Breast epithelium (tissue), 4 donors: Measurements from ENCODE around the gene UBAP1L. TPM values are rescaled to one million over a fixed set of nuclear protein-coding genes. Genes with fewer than 3 reads are reported as not detected.
"Not testable (repeated sequence)": the region's sequence is repeated elsewhere in the genome, so short reads cannot be mapped to it uniquely, and the experiment has no call there.

Experiments
- DNase-seq, 2 donors: peaks; one replicate each; pipeline ENCODE4 v3.0.0-alpha.2; 2019; ENCODE audit warnings: low spot score in 2 of 2
- H3K27ac ChIP-seq, 2 donors: fragments of 200-600 bp; sonication (generic) in 1 of 2; one replicate each; pipeline ENCODE4 v1.5.1; 2016 to 2019; ENCODE audit warnings: mild to moderate bottlenecking in 1 of 2
- H3K27me3 ChIP-seq, 2 donors: fragments of 200-600 bp; sonication (generic) in 1 of 2; one replicate each; pipeline versions ENCODE4 v1.5.1 to v1.6.0; 2017 to 2019; ENCODE audit warnings: control low read depth in 1 of 2, mild to moderate bottlenecking in 1 of 2
- H3K36me3 ChIP-seq: fragments of 200-600 bp; one replicate; pipeline ENCODE4 v1.5.1; 2019
- H3K4me1 ChIP-seq, 2 donors: fragments of 200-600 bp; sonication (generic); one replicate each; pipeline ENCODE4 v1.5.1; 2016 to 2019; ENCODE audit warnings: control low read depth in 1 of 2
- H3K4me3 ChIP-seq, 3 donors: fragments of 200-600 bp; sonication (generic); 1 replicate in 2 of 3; 2 replicates in 1 of 3; pipeline ENCODE4 v1.5.1; 2016 to 2019; ENCODE audit warnings: mild to moderate bottlenecking in 3 of 3, moderate library complexity in 2 of 3
- H3K9me3 ChIP-seq, 2 donors: fragments of 200-600 bp; sonication (generic) in 1 of 2; one replicate each; pipeline ENCODE4 v1.5.1; 2016 to 2019; ENCODE audit warnings: control low read depth in 1 of 2
- CTCF ChIP-seq, 3 donors: fragments of 450-650 bp; IDR thresholded peaks; one replicate each; pipeline ENCODE4 v1.5.1; 2016 to 2017; ENCODE audit warnings: antibody characterized with exemption in 3 of 3, mild to moderate bottlenecking in 3 of 3, moderate library complexity in 3 of 3
- POLR2A ChIP-seq: fragments of 450-650 bp; IDR thresholded peaks from one replicate; pipeline ENCODE4 v1.6.1; 2016; ENCODE audit warnings: antibody characterized with exemption, mild to moderate bottlenecking, moderate library complexity
- POLR2AphosphoS5 ChIP-seq, 3 donors: sonication (generic); formaldehyde crosslinking; IDR thresholded peaks; one replicate each; pipeline ENCODE4 v1.6.1; 2017; ENCODE audit warnings: antibody characterized with exemption in 3 of 3
- intact Hi-C: fragments of 100-400 bp; cut with DNase I; formaldehyde crosslinking; loops from one replicate; pipeline ENCODE4 v1.15.1; 2023; ENCODE audit warnings: low total_unique reads
- total RNA-seq, 3 donors: library from RNA; depleted of rRNA; stranded (reverse); fragments of >200 nt; gene quantifications; one replicate each; pipeline ENCODE4 v1.1.0, GENCODE V29; 2016

Gene UBAP1L
- total RNA-seq, 3 donors from 2014 or later: 3.7 to 10.0 (median 7.2) TPM

GRCh38 chr15:65049418-65049840 is 65.6 kb downstream of the UBAP1L start:
- TF ChIP-seq POLR2AphosphoS5 (IDR thresholded peaks at IDR 0.05) (peak in 1 of 3 donors; percentile 50), CTCF (IDR thresholded peaks at IDR 0.05) (no peak), POLR2A (no peak)
- peak; percentile 78 to 90 for DNase-seq
- Histone ChIP-seq H3K27ac (no peak overlapping the region), H3K9me3 (no peaks in the 10 kb centered on the region), H3K4me3 (peak overlapping the region in 2 of 3 donors; percentile 42 to 51), H3K27me3 (no peaks in the 10 kb centered on the region), H3K4me1 (no peaks in the 10 kb centered on the region), H3K36me3 (no peaks in the 10 kb centered on the region)
- intact Hi-C loops: no loop called here

GRCh38 chr15:65048241-65048640 is 66.8 kb downstream of the UBAP1L start:
- intact Hi-C loops: no loop called here
- Histone ChIP-seq H3K4me1 (no peaks in the 10 kb centered on the region), H3K27me3 (no peaks in the 10 kb centered on the region), H3K27ac (no peak overlapping the region), H3K36me3 (no peaks in the 10 kb centered on the region), H3K4me3 (no peak overlapping the region), H3K9me3 (no peaks in the 10 kb centered on the region)
- no peak for DNase-seq
- TF ChIP-seq CTCF (IDR thresholded peaks at IDR 0.05): no peak
- no peak for TF ChIP-seq POLR2A
- no peak for TF ChIP-seq POLR2AphosphoS5 (IDR thresholded peaks at IDR 0.05)

- intact Hi-C loops: no loop called here
- Histone ChIP-seq H3K27me3 (no peaks in the 10 kb centered on the region), H3K9me3 (no peaks in the 10 kb centered on the region), H3K27ac (no peak within 1 kb of the TSS), H3K4me3 (no peak within 1 kb of the TSS), H3K4me1 (no peaks in the 10 kb centered on the region), H3K36me3 (no peaks in the 10 kb centered on the region)
- TF ChIP-seq POLR2A (no peak), POLR2AphosphoS5 (IDR thresholded peaks at IDR 0.05) (no peak), CTCF (IDR thresholded peaks at IDR 0.05) (no peak)
- DNase-seq: no peak
Observed at GRCh38 chr15:65044724-65045481, 70.1 kb downstream of the UBAP1L start, which contains the start of gene SLC51B. Gene SLC51B (plus strand): TSS chr15:65045387. CDS start chr15:65050005, 4,618 bp downstream.

GRCh38 chr15:65044218-65044617 is 70.8 kb downstream of the UBAP1L start:
- H3K36me3 ChIP-seq, H3K27me3 ChIP-seq, DNase-seq, intact Hi-C loops, H3K4me3 ChIP-seq, H3K27ac ChIP-seq, H3K9me3 ChIP-seq, H3K4me1 ChIP-seq: not testable (repeated sequence)

- intact Hi-C loops: no loop called here
- Histone ChIP-seq H3K9me3 (no peaks in the 10 kb centered on the region), H3K36me3 (no peaks in the 10 kb centered on the region), H3K4me1 (no peaks in the 10 kb centered on the region), H3K4me3 (no peak overlapping the region), H3K27ac (no peak overlapping the region), H3K27me3 (no peaks in the 10 kb centered on the region)
- no peak for DNase-seq
- TF ChIP-seq POLR2A (no peak), POLR2AphosphoS5 (IDR thresholded peaks at IDR 0.05) (no peak), CTCF (IDR thresholded peaks at IDR 0.05) (no peak)
Observed at GRCh38 chr15:65042776-65043327, 72.1 kb downstream of the UBAP1L start.

Other genes with a start within 250 kb of the UBAP1L start
- gene ANKDD1A, start 203.3 kb downstream of the UBAP1L start, total RNA-seq: 1 to 10 TPM; 3.2 to 7.8 (median 7.2) TPM
- 100 to 1,000 TPM in 1 of 3 donors, 10 to 100 TPM in 2; 91.5 to 109 (median 92.8) TPM for gene SPG21, start 125.3 kb downstream of the UBAP1L start, total RNA-seq
- gene MTFMT, start 85.6 kb downstream of the UBAP1L start, total RNA-seq: 10 to 100 TPM; 23.7 to 28.5 (median 28.4) TPM
- not detected for gene SLC51B, start 69.8 kb downstream of the UBAP1L start, total RNA-seq
- gene RASL12, start 47.2 kb downstream of the UBAP1L start, total RNA-seq: 10 to 100 TPM; 12.6 to 20.6 (median 20.3) TPM
- gene KBTBD13, start 38.5 kb downstream of the UBAP1L start, total RNA-seq: under 1 TPM in 2 of 3 donors, not detected in 1; 0.15 to 0.33 TPM
- 10 to 100 TPM; 21.6 to 26.7 (median 24.4) TPM for gene PDCD7, start 18.6 kb upstream of the UBAP1L start, total RNA-seq
- gene CLPX, start 70.1 kb upstream of the UBAP1L start, total RNA-seq: 10 to 100 TPM; 47.5 to 71.9 (median 51.8) TPM
- 100 to 1,000 TPM in 1 of 3 donors, 10 to 100 TPM in 1, 1 to 10 TPM in 1; 5.2 to 203 (median 24.6) TPM for gene CILP, start 96.3 kb upstream of the UBAP1L start, total RNA-seq
- gene PARP16, start 171.7 kb upstream of the UBAP1L start, total RNA-seq: 10 to 100 TPM in 2 of 3 donors, 1 to 10 TPM in 1; 8.5 to 14.9 (median 10.6) TPM
- not detected for gene RNU5A-1, start 180.9 kb upstream of the UBAP1L start, total RNA-seq
- gene RNU5B-1, start 189.5 kb upstream of the UBAP1L start, total RNA-seq: not detected